ENCODE measurements around the gene UBE2S.
"Not testable (repeated sequence)": the region's sequence is repeated elsewhere in the genome, so short reads cannot be mapped to it uniquely, and the experiment has no call there.

The UBE2S gene

DNA sequence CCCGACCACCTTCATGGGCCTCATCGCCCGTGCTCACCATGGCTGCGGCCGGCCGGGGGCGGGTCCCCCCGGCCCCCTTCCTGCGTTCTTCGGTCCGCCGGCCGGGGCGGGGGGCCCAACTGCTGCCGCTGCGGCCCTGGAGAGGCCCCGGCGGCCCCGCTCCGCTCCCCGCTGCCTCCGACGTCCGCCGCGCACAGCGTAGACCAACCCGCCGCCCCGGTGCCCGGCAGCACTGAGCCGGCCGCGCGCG is at the start of gene UBE2S:
Gene UBE2S, minus strand, starts transcription at position 239 of the 250 bp plus-strand sequence. Its CDS starts 199 bp downstream, at position 40.
- not testable (repeated sequence) for DNase-seq (ENCODE audit: low read depth)
- H3K4me3 ChIP-seq (ENCODE audit: low read length): peak within 1 kb of the TSS; percentile 72

DNA sequence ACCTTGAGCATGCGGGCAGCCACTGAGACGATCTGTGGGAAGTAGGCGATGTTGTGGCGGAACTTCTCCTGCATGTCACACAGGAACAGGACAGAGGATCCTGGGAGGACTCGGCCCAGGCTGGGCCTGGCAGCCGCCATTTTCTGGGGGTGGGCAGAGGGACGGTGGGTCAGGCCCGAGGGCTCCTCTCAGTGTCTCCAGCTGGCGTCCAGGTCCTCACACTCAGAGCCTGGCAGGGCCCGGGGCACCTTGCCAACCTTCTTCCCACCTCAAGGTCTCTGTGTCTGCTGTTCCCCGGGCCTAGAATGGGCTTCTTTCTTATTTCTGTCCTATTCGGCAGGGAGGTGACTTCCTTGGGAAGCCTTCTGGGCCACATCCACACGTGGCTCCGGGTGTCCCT is 48.8 kb upstream of the UBE2S start:
- TF ChIP-seq, protein P1, sequence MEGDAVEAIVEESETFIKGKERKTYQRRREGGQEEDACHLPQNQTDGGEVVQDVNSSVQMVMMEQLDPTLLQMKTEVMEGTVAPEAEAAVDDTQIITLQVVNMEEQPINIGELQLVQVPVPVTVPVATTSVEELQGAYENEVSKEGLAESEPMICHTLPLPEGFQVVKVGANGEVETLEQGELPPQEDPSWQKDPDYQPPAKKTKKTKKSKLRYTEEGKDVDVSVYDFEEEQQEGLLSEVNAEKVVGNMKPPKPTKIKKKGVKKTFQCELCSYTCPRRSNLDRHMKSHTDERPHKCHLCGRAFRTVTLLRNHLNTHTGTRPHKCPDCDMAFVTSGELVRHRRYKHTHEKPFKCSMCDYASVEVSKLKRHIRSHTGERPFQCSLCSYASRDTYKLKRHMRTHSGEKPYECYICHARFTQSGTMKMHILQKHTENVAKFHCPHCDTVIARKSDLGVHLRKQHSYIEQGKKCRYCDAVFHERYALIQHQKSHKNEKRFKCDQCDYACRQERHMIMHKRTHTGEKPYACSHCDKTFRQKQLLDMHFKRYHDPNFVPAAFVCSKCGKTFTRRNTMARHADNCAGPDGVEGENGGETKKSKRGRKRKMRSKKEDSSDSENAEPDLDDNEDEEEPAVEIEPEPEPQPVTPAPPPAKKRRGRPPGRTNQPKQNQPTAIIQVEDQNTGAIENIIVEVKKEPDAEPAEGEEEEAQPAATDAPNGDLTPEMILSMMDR (IDR thresholded peaks at IDR 0.05; ENCODE audit: insufficient read depth, low read depth, low read length, missing control alignments): no peak
- no peak for DNase-seq (ENCODE audit: low read depth)
- H3K4me3 ChIP-seq (ENCODE audit: low read length): no peak overlapping the region

DNA sequence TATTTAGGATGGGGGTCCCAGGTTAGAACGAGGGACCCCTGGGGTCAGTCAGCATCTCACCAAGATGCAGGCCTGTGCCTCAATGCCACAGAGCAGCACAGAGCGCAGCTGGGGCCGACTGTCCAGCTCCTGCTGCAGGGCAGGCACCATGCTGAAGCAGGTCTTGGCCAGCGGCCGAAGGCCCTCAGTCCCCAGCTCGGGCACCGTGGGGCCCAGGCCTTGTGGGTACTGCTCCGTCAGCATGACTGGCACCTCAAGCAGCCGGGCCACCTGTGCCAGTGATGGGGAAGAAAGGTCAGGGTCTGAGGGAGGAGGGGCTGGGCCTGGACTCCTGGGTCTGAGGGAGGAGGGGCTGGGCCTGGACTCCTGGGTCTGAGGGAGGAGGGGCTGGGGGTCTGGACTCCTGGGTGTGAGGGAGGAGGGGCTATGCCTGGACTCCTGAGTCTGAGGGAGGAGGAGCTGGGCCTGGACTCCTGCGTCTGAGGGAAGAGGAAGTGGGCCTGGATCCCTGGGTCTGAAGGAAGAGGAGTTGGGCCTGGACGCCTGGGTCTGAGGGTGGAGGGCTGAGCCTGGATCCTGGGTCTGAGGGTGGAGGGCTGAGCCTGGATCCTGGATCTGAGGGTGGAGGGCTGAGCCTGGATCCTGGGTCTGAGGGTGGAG is 48.1 kb upstream of the UBE2S start:
- no peak overlapping the region for H3K4me3 ChIP-seq (ENCODE audit: low read length)
- TF ChIP-seq, protein P1 (IDR thresholded peaks at IDR 0.05; ENCODE audit: insufficient read depth, low read depth, low read length, missing control alignments): no peak
- DNase-seq (ENCODE audit: low read depth): no peak

GRCh38 chr19:55454787-55455243 is 47.2 kb upstream of the UBE2S start:
- no peak overlapping the region for H3K4me3 ChIP-seq (ENCODE audit: low read length)
- peak; percentile 59 for DNase-seq (ENCODE audit: low read depth)
- TF ChIP-seq, protein P1 (IDR thresholded peaks at IDR 0.05; ENCODE audit: insufficient read depth, low read depth, low read length, missing control alignments): peak; percentile 82

GRCh38 chr19:55453511-55454260 is 46.1 kb upstream of the UBE2S start:
- TF ChIP-seq, protein P1 (IDR thresholded peaks at IDR 0.05; ENCODE audit: insufficient read depth, low read depth, low read length, missing control alignments): no peak

GRCh38 chr19:55452749-55453346 is 45.3 kb upstream of the UBE2S start:
- TF ChIP-seq, protein P1 (IDR thresholded peaks at IDR 0.05; ENCODE audit: insufficient read depth, low read depth, low read length, missing control alignments): no peak
- H3K4me3 ChIP-seq (ENCODE audit: low read length): no peak overlapping the region
- peak; percentile 65 for DNase-seq (ENCODE audit: low read depth)

More at GRCh38 chr19:55453511-55454260, 46.1 kb upstream of the UBE2S start:
- H3K4me3 ChIP-seq (ENCODE audit: low read length): no peak overlapping the region
- no peak for DNase-seq (ENCODE audit: low read depth)

- DNase-seq (ENCODE audit: low read depth): no peak
- H3K4me3 ChIP-seq (ENCODE audit: low read length): no peak overlapping the region
- TF ChIP-seq, protein P1 (IDR thresholded peaks at IDR 0.05; ENCODE audit: insufficient read depth, low read depth, low read length, missing control alignments): no peak
These were observed 44.6 kb upstream of the UBE2S start for GRCh38 chr19:55451965-55452748.
